K562 (cell line): ENCODE measurements around the gene PLXNB2. TPM values are rescaled to one million over a fixed set of nuclear protein-coding genes. Genes with fewer than 3 reads are reported as not detected.

Source experiments
- IRF1 ChIP-seq: sonication (generic); formaldehyde crosslinking; IDR thresholded peaks from 2 replicates; pipeline ENCODE4 v1.8.0; 2022; ENCODE audit warnings: missing genetic modification reagents, mild to moderate bottlenecking, borderline replicate concordance
- POLR3A ChIP-seq: IDR thresholded peaks from 2 replicates; pipeline ENCODE4 v1.6.1; 2011; ENCODE audit warnings: borderline replicate concordance, mild to moderate bottlenecking, moderate library complexity; ENCODE audit not compliant: insufficient read length, insufficient read depth; ENCODE audit errors: extremely low read depth
- SMARCA4 ChIP-seq: fragments of 450-650 bp; IDR thresholded peaks from 2 replicates; pipeline ENCODE4 v1.6.1; 2016
- SPI1 ChIP-seq: IDR thresholded peaks from 2 replicates; pipeline ENCODE4 v1.6.1; 2011; ENCODE audit warnings: low read depth, low read length, control low read depth, borderline replicate concordance
- TSHZ1 ChIP-seq: fragments of 250-450 bp; sonication (Bioruptor Pico); IDR thresholded peaks from 2 replicates; pipeline ENCODE4 v1.4.0; 2020; ENCODE audit warnings: mild to moderate bottlenecking, moderate library complexity
- polyA plus RNA-seq, 8 experiments: library from polyadenylated mRNA; depleted of rRNA in 4 of 8; stranded (reverse) in 5 of 8; unstranded in 3 of 8; fragments of >200 nt; fragmentation: Nextera tagmentation in 2 of 8; fragmentation: Illumina TruSeq in 1 of 8; extraction: Ambion mirVana in 2 of 8; extraction: Trizol in 1 of 8; gene quantifications; 2 replicates each; pipeline versions ENCODE4 v1.2.1 to v1.2.3, GENCODE V29; 2011 to 2014; ENCODE audit warnings: inconsistent platforms in 1 of 8, missing spikeins in 1 of 8
- total RNA-seq, 7 experiments: library from RNA; depleted of rRNA in 6 of 7; stranded (reverse); fragments of >200 nt in 6 of 7; fragmentation: Illumina TruSeq in 2 of 7; extraction: Trizol in 2 of 7; gene quantifications; 2 replicates each; pipeline versions ENCODE4 v1.2.1 to v1.2.3, GENCODE V29; 2011 to 2021; ENCODE audit warnings: low replicate concordance in 1 of 7

Gene PLXNB2
- total and polyA plus RNA-seq, 9 of the 15 experiments (the other 6 are each of a cell fraction or from before 2014, with no cell fraction given): 0.15 to 45.1 (median 13.6) TPM

- no peak for TF ChIP-seq SMARCA4
- no peak for TF ChIP-seq TSHZ1 (CRISPR knock-in tag)
- no peak for TF ChIP-seq POLR3A
- no peak for TF ChIP-seq SPI1
- TF ChIP-seq IRF1 (CRISPR knock-in tag): no peak
Measured at GRCh38 chr22:50267591-50268390, 39.7 kb downstream of the PLXNB2 start (continued).
